ENCODE measurements around the gene PARK7.
"Not testable (repeated sequence)": the region's sequence is repeated elsewhere in the genome, so short reads cannot be mapped to it uniquely, and the experiment has no call there.

The PARK7 gene

GRCh38 chr1:7919880-7920279 is 41.6 kb upstream of the PARK7 start:
- in situ Hi-C loops (cut with HindIII; ENCODE audit: low pct_ligation_motif_present, low sequenced_read_pairs) = no loop called here
- no peak for DNase-seq
- Histone ChIP-seq H3K36me3 (replicated peaks) (no peaks in the 10 kb centered on the region), H3K27me3 (replicated peaks) (no peaks in the 10 kb centered on the region), H3K4me3 (ENCODE audit: low read depth, low read length) (no peak overlapping the region), H3K27ac (no peak overlapping the region)
- TF ChIP-seq CTCF (IDR thresholded peaks at IDR 0.05; ENCODE audit: low read depth, low read length, missing control alignments) = no peak

- DNase-seq = no peak
- H3K36me3 ChIP-seq (replicated peaks) = no peaks in the 10 kb centered on the region
- no peaks in the 10 kb centered on the region for H3K27me3 ChIP-seq (replicated peaks)
- TF ChIP-seq CTCF (IDR thresholded peaks at IDR 0.05; ENCODE audit: low read depth, low read length, missing control alignments) = no peak
- in situ Hi-C loops (cut with HindIII; ENCODE audit: low pct_ligation_motif_present, low sequenced_read_pairs) = no loop called here
- peak overlapping the region; percentile 15 for H3K27ac ChIP-seq
- no peak overlapping the region for H3K4me3 ChIP-seq (ENCODE audit: low read depth, low read length)
Observed at GRCh38 chr1:7921796-7922195, 39.7 kb upstream of the PARK7 start.

GRCh38 chr1:7922301-7922700 is 39.2 kb upstream of the PARK7 start:
- in situ Hi-C loops (cut with HindIII; ENCODE audit: low pct_ligation_motif_present, low sequenced_read_pairs) = no loop called here
- H3K27me3 ChIP-seq (replicated peaks) = no peaks in the 10 kb centered on the region

GRCh38 chr1:7927061-7927460 is 34.5 kb upstream of the PARK7 start:
- H3K27me3 ChIP-seq (replicated peaks); DNase-seq; in situ Hi-C loops (cut with HindIII; ENCODE audit: low pct_ligation_motif_present, low sequenced_read_pairs); H3K27ac ChIP-seq; H3K36me3 ChIP-seq (replicated peaks); H3K4me3 ChIP-seq (ENCODE audit: low read depth, low read length): not testable (repeated sequence)

More at GRCh38 chr1:7922301-7922700, 39.2 kb upstream of the PARK7 start:
- no peaks in the 10 kb centered on the region for H3K36me3 ChIP-seq (replicated peaks)
- DNase-seq = peak; percentile 51
- H3K4me3 ChIP-seq (ENCODE audit: low read depth, low read length) = no peak overlapping the region
- peak overlapping the region; percentile 15 for H3K27ac ChIP-seq
- TF ChIP-seq CTCF (IDR thresholded peaks at IDR 0.05; ENCODE audit: low read depth, low read length, missing control alignments) = no peak

- Histone ChIP-seq H3K27me3 (replicated peaks) (no peaks in the 10 kb centered on the region), H3K36me3 (replicated peaks) (no peaks in the 10 kb centered on the region), H3K27ac (no peak overlapping the region), H3K4me3 (ENCODE audit: low read depth, low read length) (no peak overlapping the region)
- no peak for TF ChIP-seq CTCF (IDR thresholded peaks at IDR 0.05; ENCODE audit: low read depth, low read length, missing control alignments)
- in situ Hi-C loops (cut with HindIII; ENCODE audit: low pct_ligation_motif_present, low sequenced_read_pairs) = no loop called here
- no peak for DNase-seq
Observed at GRCh38 chr1:7928247-7928646, 33.3 kb upstream of the PARK7 start.

GRCh38 chr1:7929637-7930036 is 31.9 kb upstream of the PARK7 start:
- in situ Hi-C loops (cut with HindIII; ENCODE audit: low pct_ligation_motif_present, low sequenced_read_pairs) = no loop called here

More at GRCh38 chr1:7929637-7930036, 31.9 kb upstream of the PARK7 start:
- Histone ChIP-seq H3K4me3 (ENCODE audit: low read depth, low read length) (no peak overlapping the region), H3K27ac (no peak overlapping the region), H3K36me3 (replicated peaks) (no peaks in the 10 kb centered on the region), H3K27me3 (replicated peaks) (no peaks in the 10 kb centered on the region)
- TF ChIP-seq CTCF (IDR thresholded peaks at IDR 0.05; ENCODE audit: low read depth, low read length, missing control alignments) = no peak
- DNase-seq = no peak

Data from brain microvascular endothelial cell (primary cell).